Retinal pigment epithelial cell (primary cell): ENCODE results near the gene DNAJC1.

ENCODE experiments used
- DNase-seq: peaks from one replicate; pipeline ENCODE4 v3.0.0-alpha.2; 2010; ENCODE audit warnings: low read depth
- H3K4me3 ChIP-seq: 2 replicates; pipeline ENCODE4 v1.5.1; 2011; ENCODE audit warnings: mild to moderate bottlenecking, low read length, control low read depth, moderate library complexity
- TF ChIP-seq, protein P1 (sequence below): conservative IDR thresholded peaks from 2 replicates; pipeline ENCODE4 v1.5.1; 2011; ENCODE audit warnings: low read depth, low read length, control low read depth, inconsistent platforms

The DNAJC1 gene

DNA sequence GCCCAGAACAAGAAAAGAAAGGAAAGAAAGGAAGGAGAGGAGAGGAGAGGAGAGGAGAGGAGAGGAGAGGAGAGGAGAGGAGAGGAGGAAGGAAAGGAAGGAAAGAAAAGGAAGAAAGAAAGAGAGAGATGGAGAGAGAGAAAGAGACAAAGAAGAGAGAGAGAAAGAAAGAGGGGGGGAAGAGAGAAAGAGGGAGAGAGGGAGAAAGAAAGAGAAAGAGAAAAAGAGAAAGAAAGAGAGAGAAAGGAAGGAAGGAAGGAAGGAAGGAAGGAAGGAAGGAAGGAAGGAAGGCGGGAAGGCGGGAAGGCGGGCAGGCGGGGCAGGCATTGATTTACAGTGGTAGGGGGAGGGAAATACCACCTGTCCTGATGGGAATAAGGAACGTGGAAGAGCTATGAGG lies 92.7 kb downstream of the DNAJC1 start:
- no peak for DNase-seq
- no peak overlapping the region for H3K4me3 ChIP-seq
- TF ChIP-seq, protein P1, sequence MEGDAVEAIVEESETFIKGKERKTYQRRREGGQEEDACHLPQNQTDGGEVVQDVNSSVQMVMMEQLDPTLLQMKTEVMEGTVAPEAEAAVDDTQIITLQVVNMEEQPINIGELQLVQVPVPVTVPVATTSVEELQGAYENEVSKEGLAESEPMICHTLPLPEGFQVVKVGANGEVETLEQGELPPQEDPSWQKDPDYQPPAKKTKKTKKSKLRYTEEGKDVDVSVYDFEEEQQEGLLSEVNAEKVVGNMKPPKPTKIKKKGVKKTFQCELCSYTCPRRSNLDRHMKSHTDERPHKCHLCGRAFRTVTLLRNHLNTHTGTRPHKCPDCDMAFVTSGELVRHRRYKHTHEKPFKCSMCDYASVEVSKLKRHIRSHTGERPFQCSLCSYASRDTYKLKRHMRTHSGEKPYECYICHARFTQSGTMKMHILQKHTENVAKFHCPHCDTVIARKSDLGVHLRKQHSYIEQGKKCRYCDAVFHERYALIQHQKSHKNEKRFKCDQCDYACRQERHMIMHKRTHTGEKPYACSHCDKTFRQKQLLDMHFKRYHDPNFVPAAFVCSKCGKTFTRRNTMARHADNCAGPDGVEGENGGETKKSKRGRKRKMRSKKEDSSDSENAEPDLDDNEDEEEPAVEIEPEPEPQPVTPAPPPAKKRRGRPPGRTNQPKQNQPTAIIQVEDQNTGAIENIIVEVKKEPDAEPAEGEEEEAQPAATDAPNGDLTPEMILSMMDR: no peak

DNA sequence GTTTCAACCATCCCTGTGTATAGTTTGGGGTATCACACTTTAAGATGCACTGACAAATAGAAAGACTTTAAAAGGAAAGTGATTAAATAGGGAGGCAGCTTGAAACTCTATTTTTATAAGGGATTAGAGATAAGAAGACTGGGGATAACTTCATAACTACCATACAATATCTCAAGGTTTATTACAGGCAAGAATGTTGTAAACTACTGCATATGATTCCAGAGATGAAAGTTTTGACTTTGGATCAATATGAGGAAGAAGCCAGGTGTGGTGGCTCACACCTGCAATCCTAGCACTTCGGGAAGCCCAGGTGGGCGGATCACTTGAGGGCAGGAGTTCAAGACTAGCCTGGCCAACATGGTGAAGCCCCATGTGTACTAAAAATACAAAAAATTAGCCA lies 96.1 kb downstream of the DNAJC1 start:
- TF ChIP-seq, protein P1: no peak
- no peak overlapping the region for H3K4me3 ChIP-seq
- no peak for DNase-seq

DNA sequence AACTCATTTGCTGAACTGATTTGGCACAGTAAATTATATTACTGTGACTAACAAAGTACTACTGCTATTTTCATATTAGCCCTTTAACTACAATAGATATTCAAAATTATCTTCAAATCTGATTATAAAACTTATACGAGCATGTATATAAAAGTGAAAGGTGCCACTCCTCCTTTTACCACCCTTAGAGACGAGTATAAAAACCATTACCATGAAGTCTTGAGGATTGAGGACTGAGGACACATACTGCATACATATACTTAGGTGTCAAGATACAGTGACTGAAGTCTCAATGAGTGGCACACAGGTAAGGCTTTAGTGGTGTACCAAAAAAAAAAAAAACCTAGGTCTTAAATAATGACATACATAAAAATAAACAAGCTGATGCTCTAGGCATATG lies 98.6 kb downstream of the DNAJC1 start:
- TF ChIP-seq, protein P1: no peak
- DNase-seq: no peak

DNA sequence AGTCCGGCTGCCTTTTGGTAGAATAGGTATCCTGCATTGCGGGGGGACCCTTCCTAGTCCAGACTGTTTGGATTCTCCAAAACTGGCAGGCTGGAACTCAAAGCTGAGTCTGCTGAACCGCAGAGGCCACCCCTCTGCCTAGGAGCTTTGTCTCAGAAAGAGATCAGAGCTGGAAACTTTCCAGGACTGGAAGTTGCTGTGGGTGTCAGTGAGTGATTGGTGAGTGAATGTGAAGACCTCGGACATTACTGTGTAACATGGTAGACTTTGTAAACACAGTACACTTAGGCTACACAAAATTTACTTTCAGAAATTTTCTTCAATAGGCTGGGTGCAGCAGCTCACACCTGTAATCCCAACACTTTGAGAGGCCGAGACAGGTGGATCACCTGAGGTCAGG lies 103.8 kb downstream of the DNAJC1 start:
- no peak for DNase-seq
- TF ChIP-seq, protein P1: no peak
- H3K4me3 ChIP-seq: no peak overlapping the region

More for the DNA sequence above, 98.6 kb downstream of the DNAJC1 start:
- no peak overlapping the region for H3K4me3 ChIP-seq

DNA sequence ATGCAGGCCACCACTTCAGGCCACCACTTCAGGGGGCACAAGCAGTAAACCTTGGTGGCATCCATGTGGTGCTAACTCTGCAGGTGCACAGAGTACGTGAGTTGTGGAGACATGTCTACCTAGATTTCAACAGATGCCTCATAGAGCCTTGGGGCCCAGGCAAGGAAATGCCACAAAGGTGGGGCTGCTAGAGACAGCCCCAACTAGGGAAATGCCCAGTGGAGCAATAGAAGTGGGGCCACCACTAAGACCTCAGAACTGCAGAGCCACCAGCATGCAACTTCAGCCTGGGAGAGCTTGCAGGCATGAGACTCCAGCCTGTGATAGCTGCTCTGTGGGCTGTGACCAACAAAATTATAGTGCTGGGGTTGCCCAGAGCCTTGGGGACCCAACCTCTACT lies 107.6 kb downstream of the DNAJC1 start:
- no peak for DNase-seq
- H3K4me3 ChIP-seq: no peak overlapping the region
- TF ChIP-seq, protein P1: no peak

DNA sequence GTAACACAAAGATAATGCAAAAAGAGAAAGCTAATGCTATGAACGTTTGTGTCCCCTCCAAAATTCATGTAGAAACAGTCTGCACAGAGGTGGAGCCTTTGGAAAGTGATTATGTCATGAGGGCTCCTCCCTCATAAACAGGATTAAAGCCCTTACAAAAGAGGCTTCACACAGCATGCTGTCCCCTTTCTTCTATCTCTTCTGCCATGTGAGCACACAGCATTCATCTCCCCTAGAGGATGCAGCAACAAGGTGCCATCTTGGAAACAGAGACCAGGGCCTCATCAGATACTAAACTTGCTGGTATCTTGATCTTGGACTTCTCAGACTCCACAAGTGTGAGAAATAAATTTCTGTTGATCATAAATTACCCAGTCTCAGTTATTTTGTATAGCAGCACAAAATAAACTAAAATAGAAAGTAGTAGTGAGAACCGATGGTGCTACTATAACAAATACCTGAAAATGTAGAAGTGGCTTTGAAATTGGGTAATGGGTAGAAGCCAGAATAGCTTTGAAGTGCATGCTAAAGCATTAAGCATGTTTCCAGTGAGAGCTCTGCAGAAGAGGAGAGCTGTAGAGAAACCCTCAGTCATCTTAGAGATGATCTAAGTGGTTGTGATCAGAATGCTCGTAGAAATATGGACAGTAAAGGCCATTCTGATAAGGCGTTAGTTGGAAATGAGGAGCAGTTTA lies 108.7 kb downstream of the DNAJC1 start:
- TF ChIP-seq, protein P1: no peak
- DNase-seq: no peak
- H3K4me3 ChIP-seq: no peak overlapping the region

DNA sequence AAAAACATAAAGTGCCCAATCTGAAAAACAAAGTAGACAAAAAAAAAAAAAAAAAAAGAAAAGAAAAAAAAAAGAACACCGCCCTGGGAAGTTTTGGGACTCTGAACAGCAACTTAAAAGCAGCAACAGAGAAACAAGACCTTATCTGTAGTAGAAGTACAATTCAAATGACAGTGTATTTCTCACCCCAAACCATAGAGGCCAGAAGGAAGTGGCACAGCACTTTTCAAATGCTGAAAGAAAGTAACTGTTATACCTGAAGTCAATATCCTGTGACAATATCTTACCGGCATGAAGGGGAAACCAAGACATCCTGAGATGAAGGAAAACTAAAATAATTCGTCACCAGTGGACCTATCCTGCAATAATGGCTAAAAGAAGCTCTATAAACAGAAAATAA lies 112.1 kb downstream of the DNAJC1 start:
- TF ChIP-seq, protein P1: no peak
- no peak overlapping the region for H3K4me3 ChIP-seq
- DNase-seq: no peak
